AG04450 (cell line): Measurements from ENCODE around the gene TEAD3. TPM values are rescaled to one million over a fixed set of nuclear protein-coding genes. Genes with fewer than 3 reads are reported as not detected.

Source experiments
- CTCF ChIA-PET: fragments of 300-600, 350-600 bp; formaldehyde crosslinking; extraction: SDS; loops from one replicate; lab custom pipeline; 2022; ENCODE audit warnings: antibody characterized with exemption, inconsistent platforms; lab: Charles Lee
- POLR2A ChIA-PET: fragments of 350-600 bp; formaldehyde crosslinking; extraction: SDS; loops from one replicate; lab custom pipeline; 2021; ENCODE audit warnings: antibody characterized with exemption, inconsistent platforms; lab: Yijun Ruan, JAX
- DNase-seq: peaks from one replicate; pipeline ENCODE4 v3.0.0-alpha.2; 2011; ENCODE audit warnings: low read depth, low spot score
- H3K27ac ChIP-seq: one replicate; pipeline ENCODE4 v1.5.1; 2012; ENCODE audit warnings: low read depth, low read length, control low read depth
- H3K27me3 ChIP-seq: one replicate; pipeline ENCODE4 v1.6.0; 2012; ENCODE audit warnings: low read length; ENCODE audit not compliant: control insufficient read depth, insufficient read depth
- H3K4me3 ChIP-seq: 2 replicates; pipeline ENCODE4 v1.5.1; 2011; ENCODE audit warnings: mild to moderate bottlenecking, low read depth, low read length, control low read depth
- H3K9me3 ChIP-seq: 2 replicates; pipeline ENCODE4 v1.5.1; 2012; ENCODE audit warnings: low read length; ENCODE audit not compliant: control insufficient read depth, insufficient read depth
- polyA plus RNA-seq: library from polyadenylated mRNA; depleted of rRNA; stranded (reverse); fragments of >200 nt; gene quantifications from 2 replicates; pipeline ENCODE4 v1.2.3, GENCODE V29; 2011
- TF ChIP-seq, protein P1 (sequence below): IDR thresholded peaks from 2 replicates; pipeline ENCODE4 v1.5.1; 2011; ENCODE audit warnings: low read depth, low read length, control low read depth, inconsistent platforms

Gene TEAD3
- polyA plus RNA-seq, 1 experiment = 16.6 TPM

DNA sequence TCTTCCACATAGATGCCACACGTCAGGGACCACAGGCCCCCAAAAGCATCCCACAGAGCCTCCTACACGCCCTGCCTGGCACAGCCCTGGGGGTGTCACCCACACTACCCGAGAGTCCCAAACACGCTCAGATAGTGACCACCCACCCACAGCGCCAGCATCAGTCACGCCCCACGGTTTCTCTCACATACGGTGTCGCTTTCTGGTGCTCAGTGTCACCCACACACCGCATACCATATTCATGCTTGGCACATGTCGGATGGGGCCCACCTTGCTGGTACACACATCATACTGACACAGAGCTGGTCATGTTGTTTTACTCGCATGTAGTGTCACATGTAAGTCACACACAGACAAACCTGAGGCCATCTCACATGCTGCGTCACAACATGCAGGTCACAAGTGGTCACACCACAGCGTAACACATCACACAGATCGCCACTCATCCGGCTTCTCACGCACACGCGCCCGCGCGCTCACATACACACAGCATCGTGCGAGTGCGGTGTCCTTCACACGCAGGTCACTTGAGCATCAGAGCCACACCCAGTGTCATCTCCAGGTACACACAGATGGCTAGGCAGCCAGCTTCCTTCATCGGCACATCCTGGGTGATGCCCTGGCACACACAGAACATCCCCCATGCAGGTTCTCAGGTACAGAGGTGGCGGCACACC lies 3.4 kb downstream of the TEAD3 start:
- Histone ChIP-seq H3K4me3 (peak overlapping the region; percentile 78), H3K27me3 (no peaks in the 10 kb centered on the region), H3K27ac (no peak overlapping the region), H3K9me3 (no peaks in the 10 kb centered on the region; the same call in 1 of the 2 replicates)
- POLR2A ChIA-PET = no interaction called here
- TF ChIP-seq, protein P1, sequence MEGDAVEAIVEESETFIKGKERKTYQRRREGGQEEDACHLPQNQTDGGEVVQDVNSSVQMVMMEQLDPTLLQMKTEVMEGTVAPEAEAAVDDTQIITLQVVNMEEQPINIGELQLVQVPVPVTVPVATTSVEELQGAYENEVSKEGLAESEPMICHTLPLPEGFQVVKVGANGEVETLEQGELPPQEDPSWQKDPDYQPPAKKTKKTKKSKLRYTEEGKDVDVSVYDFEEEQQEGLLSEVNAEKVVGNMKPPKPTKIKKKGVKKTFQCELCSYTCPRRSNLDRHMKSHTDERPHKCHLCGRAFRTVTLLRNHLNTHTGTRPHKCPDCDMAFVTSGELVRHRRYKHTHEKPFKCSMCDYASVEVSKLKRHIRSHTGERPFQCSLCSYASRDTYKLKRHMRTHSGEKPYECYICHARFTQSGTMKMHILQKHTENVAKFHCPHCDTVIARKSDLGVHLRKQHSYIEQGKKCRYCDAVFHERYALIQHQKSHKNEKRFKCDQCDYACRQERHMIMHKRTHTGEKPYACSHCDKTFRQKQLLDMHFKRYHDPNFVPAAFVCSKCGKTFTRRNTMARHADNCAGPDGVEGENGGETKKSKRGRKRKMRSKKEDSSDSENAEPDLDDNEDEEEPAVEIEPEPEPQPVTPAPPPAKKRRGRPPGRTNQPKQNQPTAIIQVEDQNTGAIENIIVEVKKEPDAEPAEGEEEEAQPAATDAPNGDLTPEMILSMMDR = no peak
- CTCF ChIA-PET = no interaction called here
- no peak for DNase-seq

DNA sequence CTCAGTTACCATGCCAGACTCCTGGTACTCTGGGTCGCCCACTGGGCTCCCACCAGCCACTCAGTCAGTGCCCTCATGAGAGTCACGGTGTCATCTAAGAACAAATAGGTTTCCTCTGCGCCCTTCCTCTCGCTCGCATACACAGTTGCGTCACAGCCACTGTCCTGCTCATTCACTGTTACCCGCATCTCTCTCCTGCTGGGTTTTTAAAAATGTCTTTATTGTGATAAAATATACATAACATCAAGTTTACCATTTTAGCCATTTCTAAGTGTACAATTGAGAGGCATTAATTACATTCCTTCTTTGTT lies 4.0 kb downstream of the TEAD3 start:
- DNase-seq = no peak
- TF ChIP-seq, protein P1 = no peak
- H3K4me3 ChIP-seq = no peak overlapping the region
- no peaks in the 10 kb centered on the region for H3K27me3 ChIP-seq
- ChIA-PET CTCF (interaction anchor here (0.6 kb wide), 1 partner anchor 30 kb away, joined by 7 read pairs; no protein-coding TSS in a partner anchor), POLR2A (no interaction called here)
- H3K9me3 ChIP-seq = no peaks in the 10 kb centered on the region; the same call in 1 of the 2 replicates
- no peak overlapping the region for H3K27ac ChIP-seq

DNA sequence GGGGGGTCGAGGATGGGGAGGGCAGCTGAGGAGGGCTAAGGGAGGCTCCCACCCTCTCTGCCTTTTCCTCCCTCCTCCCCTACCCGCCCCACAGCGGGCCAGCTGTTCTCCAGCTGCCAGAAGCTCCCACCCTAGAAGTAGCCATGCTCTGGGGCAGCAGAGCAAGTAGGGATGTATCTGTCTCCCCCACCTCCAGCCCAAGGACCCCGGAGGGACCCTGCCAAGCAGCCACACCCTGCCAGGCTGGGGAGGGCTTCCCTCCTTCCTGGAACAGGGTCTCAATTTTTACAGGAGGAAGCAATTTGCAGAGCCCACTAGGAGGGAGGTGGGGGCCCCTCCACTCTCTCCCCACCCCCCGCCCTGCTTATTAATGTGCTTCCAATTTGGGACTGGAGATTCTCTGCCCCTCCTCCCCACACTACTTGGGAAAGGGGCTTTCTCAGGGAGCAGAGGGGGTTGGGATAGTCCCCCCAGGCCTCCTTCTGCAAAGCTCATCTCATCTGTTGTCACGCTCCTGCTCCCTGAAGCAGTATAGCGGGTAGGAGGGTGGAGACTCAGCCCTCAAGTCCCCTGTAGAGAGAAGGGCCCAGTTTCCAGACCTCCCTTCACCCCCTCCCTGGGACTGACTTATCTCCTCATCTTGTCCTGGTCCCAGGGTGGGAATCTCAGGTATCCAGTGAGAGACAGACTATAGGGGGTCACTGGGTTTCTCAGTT lies 4.5 kb downstream of the TEAD3 start:
- CTCF ChIA-PET = interaction anchor here (0.6 to 1.7 kb wide), 2 partner anchors 25 to 30 kb away, joined by 7 read pairs; partner anchors contain the start of gene RPL10A
- TF ChIP-seq, protein P1 = no peak
- no peaks in the 10 kb centered on the region for H3K27me3 ChIP-seq
- no peak for DNase-seq
- H3K9me3 ChIP-seq = no peaks in the 10 kb centered on the region; the same call in 1 of the 2 replicates
- peak overlapping the region; percentile 7 for H3K4me3 ChIP-seq
- POLR2A ChIA-PET = interaction anchor here (0.8 to 1.4 kb wide), 2 partner anchors 19 to 22 kb away, joined by 3 to 7 read pairs; no protein-coding TSS in a partner anchor
- H3K27ac ChIP-seq = no peak overlapping the region

DNA sequence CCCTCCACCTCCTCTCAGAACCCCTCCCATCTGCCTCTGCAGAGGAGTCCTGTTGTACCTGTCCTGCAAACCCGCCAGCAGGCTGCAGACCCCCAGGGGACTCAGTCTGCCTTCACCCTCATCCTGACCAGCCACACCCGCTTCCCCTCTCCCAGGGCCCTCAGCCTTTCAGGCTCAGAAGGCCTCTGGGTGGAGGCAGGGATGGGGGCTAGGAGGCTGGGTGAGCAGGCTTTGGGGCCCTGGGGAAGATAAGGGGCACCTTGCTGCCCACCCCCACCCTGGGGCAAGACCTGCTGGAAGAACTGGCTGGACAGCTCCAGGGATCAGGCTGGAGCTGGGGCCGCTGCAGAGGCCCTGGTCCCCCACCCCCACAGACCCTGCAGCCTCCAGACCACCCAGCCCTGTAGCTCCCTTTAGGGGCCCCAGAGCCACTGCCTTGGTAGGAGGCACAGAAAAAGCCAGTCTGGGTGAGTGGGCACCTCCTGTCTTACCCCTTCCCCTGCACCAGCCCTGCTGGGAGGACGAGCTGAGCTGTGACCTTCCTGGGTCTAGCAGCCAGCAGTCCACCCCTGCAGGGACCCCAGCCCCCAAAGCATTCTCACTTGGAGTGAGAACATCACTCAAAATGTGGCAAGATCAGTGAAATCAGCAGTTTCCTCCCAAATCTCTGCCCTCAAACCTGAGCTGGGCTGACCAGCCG lies 5.2 kb downstream of the TEAD3 start:
- POLR2A ChIA-PET = interaction anchor here (0.5 to 1.4 kb wide), 3 partner anchors 19 to 25 kb away, joined by 3 to 7 read pairs (median 3); no protein-coding TSS in a partner anchor
- CTCF ChIA-PET = interaction anchor here (1.7 kb wide), 1 partner anchor 24 kb away, joined by 7 read pairs; the partner anchor contains the start of gene RPL10A
- no peak for DNase-seq

More for the DNA sequence above, 5.2 kb downstream of the TEAD3 start:
- no peaks in the 10 kb centered on the region for H3K9me3 ChIP-seq
- H3K4me3 ChIP-seq = peak overlapping the region; percentile 7; the same call in 1 of the 2 replicates
- no peak overlapping the region for H3K27ac ChIP-seq
- TF ChIP-seq, protein P1 = no peak
- no peaks in the 10 kb centered on the region for H3K27me3 ChIP-seq
